IMR-90 (cell line): ENCODE data around the gene NUTM2F. TPM values are rescaled to one million over a fixed set of nuclear protein-coding genes. Genes with fewer than 3 reads are reported as not detected.
"Not testable (repeated sequence)": the region's sequence is repeated elsewhere in the genome, so short reads cannot be mapped to it uniquely, and the experiment has no call there.

ENCODE experiments used
- ATAC-seq: fragments of 200-7000 bp; cut with Tn5 transposase; 2 replicates; pipeline ENCODE4 v1.9.1; 2020; ENCODE audit warnings: low read depth, mild to moderate bottlenecking, moderate library complexity
- BruUV-seq: library from RNA; stranded (reverse); fragments of 400-500 nt; replicated peaks from 2 replicates; lab custom pipeline; 2021; lab: Mats Ljungman, UMichigan
- CTCF ChIA-PET: fragments of 300-600 bp; formaldehyde crosslinking; extraction: SDS; loops from one replicate; lab custom pipeline; 2021; ENCODE audit warnings: antibody characterized with exemption; lab: Yijun Ruan, JAX
- POLR2A ChIA-PET: fragments of 300-600 bp; sonication (Branson Sonifier 250); formaldehyde crosslinking; loops from one replicate; lab custom pipeline; 2022; ENCODE audit warnings: antibody characterized with exemption; ENCODE audit not compliant: unreplicated experiment; lab: Charles Lee
- DNase-seq: peaks from one replicate; pipeline ENCODE4 v3.0.0; 2013
- H2AFZ ChIP-seq: replicated peaks from 2 replicates; pipeline ENCODE3; 2013; ENCODE audit warnings: low read length, mild to moderate bottlenecking; ENCODE audit not compliant: poor library complexity
- H2AK5ac ChIP-seq: 2 replicates; pipeline ENCODE4 v1.6.1; 2013; ENCODE audit warnings: low read depth, low read length, inconsistent platforms
- H2AK9ac ChIP-seq: replicated peaks from 2 replicates; pipeline ENCODE3; 2013; ENCODE audit warnings: mild to moderate bottlenecking, low read depth, low read length, moderate library complexity; ENCODE audit not compliant: poor library complexity
- H2BK120ac ChIP-seq: 2 replicates; pipeline ENCODE4 v1.6.1; 2013; ENCODE audit warnings: low read depth, low read length, inconsistent platforms
- H2BK15ac ChIP-seq: 3 replicates; pipeline ENCODE4 v1.6.1; 2013; ENCODE audit warnings: low read depth, low read length, inconsistent platforms
- H2BK20ac ChIP-seq: 2 replicates; pipeline ENCODE4 v1.6.1; 2013; ENCODE audit warnings: low read depth, mild to moderate bottlenecking, inconsistent platforms, low read length, moderate library complexity
- H2BK5ac ChIP-seq: 2 replicates; pipeline ENCODE4 v1.6.1; 2013; ENCODE audit warnings: mild to moderate bottlenecking, low read depth, low read length, inconsistent platforms; ENCODE audit not compliant: poor library complexity, severe bottlenecking
- H3K14ac ChIP-seq: replicated peaks from 2 replicates; pipeline ENCODE4 v1.6.1; 2013; ENCODE audit warnings: low read depth, low read length, inconsistent platforms
- H3K18ac ChIP-seq: 2 replicates; pipeline ENCODE4 v1.6.1; 2013; ENCODE audit warnings: low read depth, low read length, control low read depth
- H3K23ac ChIP-seq: 2 replicates; pipeline ENCODE4 v1.6.1; 2013; ENCODE audit warnings: low read depth, low read length, inconsistent platforms
- H3K27ac ChIP-seq: 2 replicates; pipeline ENCODE4 v1.5.1; 2013; ENCODE audit warnings: mild to moderate bottlenecking, control low read depth, low read length; ENCODE audit not compliant: insufficient read depth
- H3K27me3 ChIP-seq: 2 replicates; pipeline ENCODE4 v1.6.1; 2013; ENCODE audit warnings: low read length; ENCODE audit not compliant: control insufficient read depth, insufficient read depth
- H3K36me3 ChIP-seq: 2 replicates; pipeline ENCODE4 v1.6.1; 2013; ENCODE audit warnings: low read length, mixed read lengths; ENCODE audit not compliant: control insufficient read depth, insufficient read depth
- H3K4ac ChIP-seq: 2 replicates; pipeline ENCODE4 v1.6.1; 2013; ENCODE audit warnings: low read depth, low read length, inconsistent platforms
- H3K4me1 ChIP-seq: 2 replicates; pipeline ENCODE4 v1.6.1; 2013; ENCODE audit warnings: low read length, mixed read lengths; ENCODE audit not compliant: control insufficient read depth, insufficient read depth
- H3K4me2 ChIP-seq: 2 replicates; pipeline ENCODE4 v1.6.1; 2013; ENCODE audit warnings: low read depth, mild to moderate bottlenecking, control low read depth, low read length, moderate library complexity
- H3K4me3 ChIP-seq: 2 replicates; pipeline ENCODE4 v1.5.1; 2013; ENCODE audit warnings: low read depth, mild to moderate bottlenecking, control low read depth, low read length, moderate library complexity; ENCODE audit not compliant: insufficient read depth
- H3K56ac ChIP-seq: 2 replicates; pipeline ENCODE4 v1.6.1; 2013; ENCODE audit warnings: low read length, inconsistent platforms; ENCODE audit not compliant: insufficient read depth; ENCODE audit errors: extremely low read depth
- H3K79me1 ChIP-seq, 2 experiments: 2 replicates each; pipeline ENCODE4 v1.6.1; 2013; ENCODE audit warnings: low read length in 2 of 2, inconsistent platforms in 1 of 2, low read depth in 1 of 2
- H3K9ac ChIP-seq: 2 replicates; pipeline ENCODE4 v1.6.1; 2013; ENCODE audit warnings: low read depth, low read length, control low read depth
- H3K9me1 ChIP-seq: 2 replicates; pipeline ENCODE4 v1.6.1; 2013; ENCODE audit warnings: low read length, inconsistent platforms; ENCODE audit not compliant: insufficient read depth
- H3K9me3 ChIP-seq: 2 replicates; pipeline ENCODE4 v1.6.1; 2013; ENCODE audit warnings: low read length; ENCODE audit not compliant: control insufficient read depth, insufficient read depth
- H4K20me1 ChIP-seq: 2 replicates; pipeline ENCODE4 v1.6.1; 2013; ENCODE audit warnings: low read length, inconsistent platforms; ENCODE audit not compliant: insufficient read depth
- H4K5ac ChIP-seq: 2 replicates; pipeline ENCODE4 v1.6.1; 2013; ENCODE audit warnings: mild to moderate bottlenecking, low read depth, low read length, control low read depth
- H4K8ac ChIP-seq, 2 experiments: 2 replicates each; pipeline ENCODE4 v1.6.1; 2013; ENCODE audit warnings: low read depth in 2 of 2, low read length in 2 of 2, control low read depth in 1 of 2, inconsistent platforms in 1 of 2
- H4K91ac ChIP-seq: 2 replicates; pipeline ENCODE4 v1.6.1; 2013; ENCODE audit warnings: low read depth, low read length, inconsistent platforms; ENCODE audit not compliant: insufficient read depth
- WGBS, 2 experiments: methylation state at CpG; one replicate each; pipeline versions ENCODE4 v1.1.5 to v1.1.7; 2013; ENCODE audit warnings: missing lambda C conversion rate in 2 of 2; ENCODE audit not compliant: insufficient read length in 1 of 2; ENCODE audit errors: extremely low coverage in 2 of 2; 5-methylcytosine and 5-hydroxymethylcytosine counted together
- dilution Hi-C: fragments of 300-500 bp; cut with HindIII; formaldehyde crosslinking; loops from one replicate; pipeline ENCODE4 v1.14.3; 2018; ENCODE audit warnings: low sequenced_read_pairs; ENCODE audit not compliant: unreplicated experiment
- in situ Hi-C: fragments of 300-500 bp; cut with MboI; formaldehyde crosslinking; loops from 3 replicates; pipeline ENCODE4 v1.14.3; 2019; ENCODE audit warnings: low sequenced_read_pairs, inconsistent platforms, mixed read lengths
- intact Hi-C: fragments of 100-400 bp; cut with micrococcal nuclease; formaldehyde crosslinking; loops from 2 replicates; pipeline ENCODE4 v1.10.0; 2022
- polyA plus RNA-seq, 3 experiments: library from polyadenylated mRNA; depleted of rRNA; stranded (reverse); fragments of >200 nt; gene quantifications; 2 replicates each; pipeline ENCODE4 v1.2.3, GENCODE V29; 2012; ENCODE audit warnings: low replicate concordance in 1 of 3
- total RNA-seq: library from RNA; depleted of rRNA; stranded (reverse); fragments of >200 nt; gene quantifications from 2 replicates; pipeline ENCODE4 v1.2.3, GENCODE V29; 2012

The NUTM2F gene
- total and polyA plus RNA-seq, 2 of the 4 experiments (the other 2 are of a cell fraction) = not detected

- H2BK20ac ChIP-seq, intact Hi-C loops, H3K9ac ChIP-seq, H3K9me3 ChIP-seq, H3K27me3 ChIP-seq, DNase-seq, H4K5ac ChIP-seq, H3K18ac ChIP-seq, in situ Hi-C loops, BruUV-seq, H3K14ac ChIP-seq, dilution Hi-C loops, ATAC-seq, H3K36me3 ChIP-seq, H3K4me1 ChIP-seq, H2BK5ac ChIP-seq, H3K4me3 ChIP-seq, H3K23ac ChIP-seq, H3K27ac ChIP-seq, H4K8ac ChIP-seq, H3K9me1 ChIP-seq, H3K4ac ChIP-seq, H3K56ac ChIP-seq, H4K91ac ChIP-seq, H3K4me2 ChIP-seq, H2BK15ac ChIP-seq, H2AK5ac ChIP-seq, CTCF ChIA-PET, H2AK9ac ChIP-seq, H2AFZ ChIP-seq, H3K79me1 ChIP-seq, H4K20me1 ChIP-seq, H2BK120ac ChIP-seq, POLR2A ChIA-PET: not testable (repeated sequence)
- no CpG with 5 or more reads among the region's 1 CpG for WGBS, 2 experiments
Measured at GRCh38 chr9:94357158-94357557, 28.7 kb upstream of the NUTM2F start.

- H3K4me3 ChIP-seq, H4K20me1 ChIP-seq, BruUV-seq, H2BK15ac ChIP-seq, H3K18ac ChIP-seq, H3K9me3 ChIP-seq, ATAC-seq, H3K23ac ChIP-seq, H2BK5ac ChIP-seq, H2AK9ac ChIP-seq, H4K8ac ChIP-seq, H3K14ac ChIP-seq, H3K4ac ChIP-seq, H3K56ac ChIP-seq, dilution Hi-C loops, H2BK20ac ChIP-seq, intact Hi-C loops, H2AFZ ChIP-seq, H3K36me3 ChIP-seq, H3K4me2 ChIP-seq, DNase-seq, H3K9ac ChIP-seq, in situ Hi-C loops, H4K5ac ChIP-seq, H3K4me1 ChIP-seq, H3K79me1 ChIP-seq, H3K27me3 ChIP-seq, POLR2A ChIA-PET, H3K9me1 ChIP-seq, H2AK5ac ChIP-seq, H4K91ac ChIP-seq, CTCF ChIA-PET, H3K27ac ChIP-seq, H2BK120ac ChIP-seq: not testable (repeated sequence)
- no CpG with 5 or more reads among the region's 4 CpGs for WGBS, 2 experiments
Measured at GRCh38 chr9:94351901-94352723, 23.7 kb upstream of the NUTM2F start.
